Endodermal cell (in vitro differentiated cells): ENCODE data around the gene LIPF. TPM values are rescaled to one million over a fixed set of nuclear protein-coding genes. Genes with fewer than 3 reads are reported as not detected.

Source experiments
- DNase-seq: peaks from one replicate; pipeline ENCODE4 v3.0.0-alpha.2; 2017
- H3K27ac ChIP-seq: 2 replicates; pipeline ENCODE4 v1.5.1; 2013; ENCODE audit warnings: mild to moderate bottlenecking, low read depth, low read length, moderate library complexity
- H3K27me3 ChIP-seq: 2 replicates; pipeline ENCODE4 v1.6.1; 2013; ENCODE audit warnings: mild to moderate bottlenecking, low read length, moderate library complexity; ENCODE audit not compliant: insufficient read depth, control insufficient read depth, poor library complexity, severe bottlenecking
- H3K36me3 ChIP-seq: 2 replicates; pipeline ENCODE4 v1.7.0; 2013; ENCODE audit warnings: mild to moderate bottlenecking, low read length, moderate library complexity; ENCODE audit not compliant: control insufficient read depth, insufficient read depth
- H3K4me1 ChIP-seq: one replicate; pipeline ENCODE4 v1.7.0; 2013; ENCODE audit warnings: low read length; ENCODE audit not compliant: control insufficient read depth, insufficient read depth
- H3K4me3 ChIP-seq: 2 replicates; pipeline ENCODE4 v1.5.1; 2013; ENCODE audit warnings: mild to moderate bottlenecking, low read length, moderate library complexity
- H3K9ac ChIP-seq: 2 replicates; pipeline ENCODE4 v1.6.1; 2013; ENCODE audit warnings: mild to moderate bottlenecking, low read length, moderate library complexity; ENCODE audit not compliant: poor library complexity, severe bottlenecking; ENCODE audit errors: extremely low read depth
- H3K9me3 ChIP-seq: 2 replicates; pipeline ENCODE4 v1.6.1; 2013; ENCODE audit warnings: mild to moderate bottlenecking, low read length, moderate library complexity; ENCODE audit not compliant: control insufficient read depth
- H3K27ac Mint-ChIP-seq: 2 replicates; pipeline ENCODE4 v1.8.0; 2020; ENCODE audit warnings: mixed read lengths
- H3K27me3 Mint-ChIP-seq: 2 replicates; pipeline ENCODE4 v1.8.0; 2021; ENCODE audit warnings: mild to moderate bottlenecking, mixed read lengths; ENCODE audit not compliant: insufficient read depth
- H3K36me3 Mint-ChIP-seq: 2 replicates; pipeline ENCODE4 v1.8.0; 2020; ENCODE audit warnings: low read depth, mixed read lengths
- H3K4me1 Mint-ChIP-seq: 2 replicates; pipeline ENCODE4 v1.8.0; 2020; ENCODE audit warnings: mixed read lengths
- H3K4me3 Mint-ChIP-seq: 2 replicates; pipeline ENCODE4 v1.8.0; 2020; ENCODE audit warnings: mild to moderate bottlenecking, moderate library complexity, mixed read lengths
- H3K9me3 Mint-ChIP-seq: 2 replicates; pipeline ENCODE4 v1.8.0; 2020; ENCODE audit warnings: mild to moderate bottlenecking, mixed read lengths
- WGBS, 2 experiments: methylation state at CpG; one replicate each; pipeline versions ENCODE4 v1.1.5 to v1.1.7; 2013; ENCODE audit warnings: missing lambda C conversion rate in 2 of 2, mixed read lengths in 1 of 2; ENCODE audit not compliant: insufficient coverage in 1 of 2, insufficient read length in 1 of 2; 5-methylcytosine and 5-hydroxymethylcytosine counted together
- total RNA-seq, 2 donors: library from RNA; stranded (reverse); fragmentation: NEBNext Ultra II Directional in 1 of 2; extraction: Animal tissue kit (Norgen Biotek cat#: 25700) in 1 of 2; gene quantifications; 2 replicates in 1 of 2; 3 replicates in 1 of 2; pipeline ENCODE4 v1.2.1, GENCODE V29; 2021
- TF ChIP-seq, protein P1 (sequence below): fragments of 200-600 bp; sonication (generic); conservative IDR thresholded peaks from 2 replicates; pipeline ENCODE4 v1.5.0; 2021; ENCODE audit warnings: antibody characterized with exemption, mild to moderate bottlenecking

LIPF gene
- total RNA-seq, 2 donors from 2014 or later: not detected

DNA sequence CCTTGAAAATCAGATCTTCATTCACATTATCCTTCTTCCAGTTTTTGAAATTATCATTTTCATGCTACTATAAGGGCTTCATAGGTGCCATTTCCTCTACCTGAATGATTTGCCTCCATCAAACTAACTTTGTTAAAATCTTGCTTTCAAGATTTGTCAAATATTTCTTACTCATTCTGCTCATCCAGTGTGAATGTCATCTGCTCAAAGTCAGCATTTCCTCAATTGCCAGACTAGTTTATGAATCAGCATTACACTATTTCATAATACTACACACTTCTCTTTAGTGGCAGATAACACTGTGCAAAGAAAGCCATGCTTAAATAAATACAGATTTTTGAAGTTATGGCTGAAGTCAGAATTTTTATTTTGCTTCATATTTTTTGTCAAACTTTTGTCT lies 21.3 kb upstream of the LIPF start:
- Mint-ChIP-seq H3K4me1 (no peaks in the 10 kb centered on the region), H3K9me3 (peaks cover 8% of the 10 kb centered on the region), H3K36me3 (no peaks in the 10 kb centered on the region), H3K27ac (no peak overlapping the region), H3K4me3 (no peak overlapping the region), H3K27me3 (peaks cover 21% of the 10 kb centered on the region)
- Histone ChIP-seq H3K27me3 (no peaks in the 10 kb centered on the region), H3K9me3 (peaks cover 7% of the 10 kb centered on the region), H3K36me3 (no peaks in the 10 kb centered on the region), H3K27ac (no peak overlapping the region), H3K4me3 (no peak overlapping the region), H3K9ac (no peak overlapping the region), H3K4me1 (no peaks in the 10 kb centered on the region)
- TF ChIP-seq, protein P1, sequence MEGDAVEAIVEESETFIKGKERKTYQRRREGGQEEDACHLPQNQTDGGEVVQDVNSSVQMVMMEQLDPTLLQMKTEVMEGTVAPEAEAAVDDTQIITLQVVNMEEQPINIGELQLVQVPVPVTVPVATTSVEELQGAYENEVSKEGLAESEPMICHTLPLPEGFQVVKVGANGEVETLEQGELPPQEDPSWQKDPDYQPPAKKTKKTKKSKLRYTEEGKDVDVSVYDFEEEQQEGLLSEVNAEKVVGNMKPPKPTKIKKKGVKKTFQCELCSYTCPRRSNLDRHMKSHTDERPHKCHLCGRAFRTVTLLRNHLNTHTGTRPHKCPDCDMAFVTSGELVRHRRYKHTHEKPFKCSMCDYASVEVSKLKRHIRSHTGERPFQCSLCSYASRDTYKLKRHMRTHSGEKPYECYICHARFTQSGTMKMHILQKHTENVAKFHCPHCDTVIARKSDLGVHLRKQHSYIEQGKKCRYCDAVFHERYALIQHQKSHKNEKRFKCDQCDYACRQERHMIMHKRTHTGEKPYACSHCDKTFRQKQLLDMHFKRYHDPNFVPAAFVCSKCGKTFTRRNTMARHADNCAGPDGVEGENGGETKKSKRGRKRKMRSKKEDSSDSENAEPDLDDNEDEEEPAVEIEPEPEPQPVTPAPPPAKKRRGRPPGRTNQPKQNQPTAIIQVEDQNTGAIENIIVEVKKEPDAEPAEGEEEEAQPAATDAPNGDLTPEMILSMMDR: no peak
- no peak for DNase-seq

DNA sequence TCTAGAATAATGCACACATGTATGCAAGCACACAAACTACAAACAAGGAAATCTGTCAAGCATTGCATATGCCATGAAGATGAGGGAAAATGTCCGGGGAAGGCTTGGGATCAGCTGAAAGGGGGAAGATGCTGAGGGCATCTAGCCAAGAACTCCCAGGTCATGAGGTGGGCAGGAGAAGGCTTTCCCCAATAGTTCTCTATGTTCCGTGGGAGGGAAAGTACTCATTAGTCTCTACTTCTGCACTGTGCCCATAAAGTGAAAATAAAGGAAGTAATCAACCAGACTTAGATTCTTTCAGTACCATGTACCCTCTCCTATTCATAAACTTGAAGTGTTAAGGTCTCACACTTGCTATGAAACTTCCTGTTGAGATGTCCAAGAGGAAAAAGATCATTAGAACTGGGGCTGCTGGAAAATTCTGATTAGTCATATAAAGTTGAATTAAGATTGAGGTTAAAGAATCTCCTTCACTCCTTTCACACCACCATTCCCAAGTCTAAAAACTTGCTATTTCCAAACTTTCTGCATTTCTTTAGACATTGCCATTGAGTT lies 17.1 kb upstream of the LIPF start:
- WGBS, 2 experiments: 89 to 100% methylated on average over 1 to 2 of the region's 2 CpGs
- TF ChIP-seq, protein P1: no peak
- no peak overlapping the region for H3K4me3 Mint-ChIP-seq
- H3K4me3 ChIP-seq: no peak overlapping the region
- H3K27me3 ChIP-seq: no peaks in the 10 kb centered on the region
- no peak overlapping the region for H3K27ac Mint-ChIP-seq
- H3K27me3 Mint-ChIP-seq: peaks cover 22% of the 10 kb centered on the region
- H3K9me3 ChIP-seq: no peaks in the 10 kb centered on the region
- DNase-seq: no peak
- H3K9ac ChIP-seq: no peak overlapping the region
- H3K36me3 ChIP-seq: no peaks in the 10 kb centered on the region
- H3K9me3 Mint-ChIP-seq: no peaks in the 10 kb centered on the region
- no peaks in the 10 kb centered on the region for H3K36me3 Mint-ChIP-seq
- no peaks in the 10 kb centered on the region for H3K4me1 ChIP-seq
- no peak overlapping the region for H3K27ac ChIP-seq
- H3K4me1 Mint-ChIP-seq: no peaks in the 10 kb centered on the region

DNA sequence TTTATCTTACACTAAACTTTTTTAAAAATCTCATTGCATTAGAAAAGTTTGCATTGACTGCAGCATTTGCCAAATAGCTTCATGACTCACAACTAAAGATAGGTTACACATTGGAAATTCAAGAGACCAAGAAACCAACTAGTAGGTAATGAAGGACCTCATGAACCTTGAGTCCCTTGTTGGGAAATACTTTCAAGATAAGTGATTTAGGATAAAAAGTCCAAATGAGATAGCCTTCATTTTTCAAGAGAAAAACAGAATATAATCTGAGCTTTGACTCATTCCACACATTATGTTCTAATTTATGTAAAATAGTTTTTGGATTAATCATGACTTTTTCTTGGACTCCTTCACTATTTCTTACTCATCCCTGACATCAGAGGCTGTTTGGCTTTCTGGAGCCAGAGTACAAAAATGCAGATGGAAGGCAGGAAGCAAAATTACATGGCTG lies 13.1 kb upstream of the LIPF start:
- no peaks in the 10 kb centered on the region for H3K9me3 Mint-ChIP-seq
- H3K36me3 Mint-ChIP-seq: no peaks in the 10 kb centered on the region
- Histone ChIP-seq H3K36me3 (no peaks in the 10 kb centered on the region), H3K9me3 (no peaks in the 10 kb centered on the region), H3K4me1 (no peaks in the 10 kb centered on the region), H3K4me3 (no peak overlapping the region), H3K9ac (no peak overlapping the region), H3K27me3 (no peaks in the 10 kb centered on the region), H3K27ac (no peak overlapping the region)
- no peak overlapping the region for H3K4me3 Mint-ChIP-seq
- no peak overlapping the region for H3K27ac Mint-ChIP-seq
- H3K27me3 Mint-ChIP-seq: peaks cover 20% of the 10 kb centered on the region
- H3K4me1 Mint-ChIP-seq: peaks cover 2% of the 10 kb centered on the region
- TF ChIP-seq, protein P1: no peak
- no peak for DNase-seq
